HEK293T (cell line): ENCODE measurements around the gene CHST11.
"Not testable (repeated sequence)": the region's sequence is repeated elsewhere in the genome, so short reads cannot be mapped to it uniquely, and the experiment has no call there.

Experiments
- CTCF ChIA-PET: fragments of 350-600 bp; formaldehyde crosslinking; extraction: SDS; loops from one replicate; lab custom pipeline; 2021; ENCODE audit warnings: antibody characterized with exemption, inconsistent platforms; lab: Yijun Ruan, JAX
- POLR2A ChIA-PET: fragments of 350-600 bp; formaldehyde crosslinking; extraction: SDS; loops from one replicate; lab custom pipeline; 2020; ENCODE audit warnings: antibody characterized with exemption, inconsistent platforms; lab: Yijun Ruan, JAX
- DNase-seq: peaks from one replicate; pipeline ENCODE4 v3.0.0; 2012; ENCODE audit warnings: mixed read lengths; ENCODE audit errors: extremely low spot score
- ARNT ChIP-seq: fragments of 450-650 bp; IDR thresholded peaks from 2 replicates; pipeline ENCODE4 v1.6.1; 2017; ENCODE audit warnings: mild to moderate bottlenecking
- BHLHE40 ChIP-seq: fragments of 450-650 bp; IDR thresholded peaks from 2 replicates; pipeline ENCODE4 v1.6.1; 2016; ENCODE audit warnings: mild to moderate bottlenecking, moderate library complexity, borderline replicate concordance
- CTBP1 ChIP-seq: fragments of 450-650 bp; IDR thresholded peaks from 2 replicates; pipeline ENCODE4 v1.6.1; 2016; ENCODE audit warnings: borderline replicate concordance
- ELF4 ChIP-seq: fragments of 450-650 bp; IDR thresholded peaks from 2 replicates; pipeline ENCODE4 v1.6.1; 2017; ENCODE audit warnings: antibody characterized with exemption
- FOXA1 ChIP-seq: fragments of 450-650 bp; IDR thresholded peaks from 2 replicates; pipeline ENCODE4 v1.6.1; 2016; ENCODE audit warnings: mild to moderate bottlenecking
- FOXK2 ChIP-seq: fragments of 450-650 bp; IDR thresholded peaks from 2 replicates; pipeline ENCODE4 v1.6.1; 2016; ENCODE audit warnings: mild to moderate bottlenecking
- FOXM1 ChIP-seq: fragments of 450-650 bp; IDR thresholded peaks from 2 replicates; pipeline ENCODE4 v1.6.1; 2017; ENCODE audit warnings: mild to moderate bottlenecking, borderline replicate concordance
- HDGF ChIP-seq: fragments of 450-650 bp; IDR thresholded peaks from 2 replicates; pipeline ENCODE4 v1.6.1; 2017; ENCODE audit warnings: antibody characterized with exemption, borderline replicate concordance
- L3MBTL2 ChIP-seq: fragments of 450-650 bp; conservative IDR thresholded peaks from 2 replicates; pipeline ENCODE4 v1.6.1; 2016; ENCODE audit warnings: mild to moderate bottlenecking
- LEF1 ChIP-seq: fragments of 450-650 bp; IDR thresholded peaks from 2 replicates; pipeline ENCODE4 v1.6.1; 2017; ENCODE audit warnings: mild to moderate bottlenecking, borderline replicate concordance
- NFRKB ChIP-seq: fragments of 450-650 bp; IDR thresholded peaks from 2 replicates; pipeline ENCODE4 v1.6.1; 2016; ENCODE audit warnings: mild to moderate bottlenecking, moderate library complexity
- PKNOX1 ChIP-seq: fragments of 450-650 bp; IDR thresholded peaks from 2 replicates; pipeline ENCODE4 v1.6.1; 2016
- SP1 ChIP-seq: fragments of 450-650 bp; IDR thresholded peaks from 2 replicates; pipeline ENCODE4 v1.6.1; 2017
- SUZ12 ChIP-seq: fragments of 450-650 bp; IDR thresholded peaks from 2 replicates; pipeline ENCODE4 v1.6.1; 2016; ENCODE audit warnings: mild to moderate bottlenecking
- TARDBP ChIP-seq: fragments of 450-650 bp; IDR thresholded peaks from 2 replicates; pipeline ENCODE4 v1.6.1; 2016
- ZNF384 ChIP-seq: fragments of 450-650 bp; IDR thresholded peaks from 2 replicates; pipeline ENCODE4 v1.6.1; 2016

The CHST11 gene

GRCh38 chr12:104570174-104570907 lies 113.6 kb downstream of the CHST11 start:
- no peak for DNase-seq
- POLR2A ChIA-PET: no interaction called here
- CTCF ChIA-PET: no interaction called here
- TF ChIP-seq NFRKB (no peak), PKNOX1 (no peak), CTBP1 (no peak), HDGF (no peak), L3MBTL2 (no peak), ZNF384 (no peak), LEF1 (no peak), BHLHE40 (no peak), FOXA1 (no peak), ELF4 (no peak), SUZ12 (no peak), ARNT (no peak), TARDBP (no peak), FOXK2 (no peak), SP1 (no peak), FOXM1 (no peak)

- no peak for DNase-seq
- ChIA-PET CTCF (no interaction called here), POLR2A (interaction anchor here (0.6 kb wide), 1 partner anchor 14 kb away, joined by 3 read pairs; no protein-coding TSS in a partner anchor)
- no peak for TF ChIP-seq L3MBTL2
- TF ChIP-seq FOXM1: no peak
- no peak for TF ChIP-seq BHLHE40
- no peak for TF ChIP-seq SUZ12
- no peak for TF ChIP-seq SP1
- no peak for TF ChIP-seq ELF4
- TF ChIP-seq ZNF384: no peak
- TF ChIP-seq HDGF: no peak
- TF ChIP-seq ARNT: no peak
- TF ChIP-seq PKNOX1: no peak
These were observed 114.6 kb downstream of the CHST11 start for GRCh38 chr12:104571328-104571727.

GRCh38 chr12:104574353-104574752 lies 117.6 kb downstream of the CHST11 start:
- CTCF ChIA-PET, DNase-seq, POLR2A ChIA-PET: not testable (repeated sequence)

GRCh38 chr12:104574758-104575157 lies 118.0 kb downstream of the CHST11 start:
- CTCF ChIA-PET, DNase-seq, POLR2A ChIA-PET: not testable (repeated sequence)

DNA sequence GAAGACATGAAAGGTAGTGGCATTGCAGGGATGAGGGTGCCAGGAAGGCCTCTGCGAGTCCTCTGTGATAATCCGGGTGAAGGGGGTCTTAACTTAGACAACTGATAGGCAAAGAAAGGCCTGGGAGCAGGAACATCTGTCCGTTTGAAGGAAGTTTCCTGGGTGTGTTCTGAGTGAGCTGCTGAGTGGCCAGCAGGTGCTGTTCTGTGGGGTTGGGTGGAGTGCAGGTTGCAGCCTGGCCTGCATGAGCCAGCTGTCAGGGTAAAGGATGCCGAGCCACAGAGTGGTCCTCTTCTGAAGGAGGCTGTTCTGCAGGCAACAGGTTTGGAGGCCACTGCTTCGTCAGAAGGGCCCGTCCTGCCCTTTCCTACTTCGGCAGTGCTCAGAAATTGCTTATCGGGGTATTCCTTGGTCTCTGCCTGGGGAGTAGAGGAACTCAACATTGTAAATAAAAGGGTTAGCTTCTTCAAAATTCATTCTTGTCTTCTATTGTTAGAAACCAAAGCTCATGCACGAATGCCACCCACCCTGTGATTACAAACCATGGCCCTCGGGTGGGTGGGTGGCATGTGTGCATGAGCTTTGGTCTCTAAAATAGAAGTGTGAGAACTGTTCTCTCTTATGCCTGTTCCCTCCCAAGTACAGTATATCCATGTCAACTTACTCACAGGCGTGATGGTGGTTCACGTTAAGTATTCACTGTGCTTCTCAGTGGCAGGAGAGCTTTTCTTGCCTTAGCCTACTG lies 118.9 kb downstream of the CHST11 start:
- POLR2A ChIA-PET: no interaction called here
- TF ChIP-seq HDGF (no peak), FOXK2 (no peak), CTBP1 (no peak), TARDBP (no peak), PKNOX1 (no peak), ARNT (no peak), FOXA1 (no peak), SP1 (no peak), ELF4 (no peak), NFRKB (no peak)
- DNase-seq: no peak
- CTCF ChIA-PET: no interaction called here

DNA sequence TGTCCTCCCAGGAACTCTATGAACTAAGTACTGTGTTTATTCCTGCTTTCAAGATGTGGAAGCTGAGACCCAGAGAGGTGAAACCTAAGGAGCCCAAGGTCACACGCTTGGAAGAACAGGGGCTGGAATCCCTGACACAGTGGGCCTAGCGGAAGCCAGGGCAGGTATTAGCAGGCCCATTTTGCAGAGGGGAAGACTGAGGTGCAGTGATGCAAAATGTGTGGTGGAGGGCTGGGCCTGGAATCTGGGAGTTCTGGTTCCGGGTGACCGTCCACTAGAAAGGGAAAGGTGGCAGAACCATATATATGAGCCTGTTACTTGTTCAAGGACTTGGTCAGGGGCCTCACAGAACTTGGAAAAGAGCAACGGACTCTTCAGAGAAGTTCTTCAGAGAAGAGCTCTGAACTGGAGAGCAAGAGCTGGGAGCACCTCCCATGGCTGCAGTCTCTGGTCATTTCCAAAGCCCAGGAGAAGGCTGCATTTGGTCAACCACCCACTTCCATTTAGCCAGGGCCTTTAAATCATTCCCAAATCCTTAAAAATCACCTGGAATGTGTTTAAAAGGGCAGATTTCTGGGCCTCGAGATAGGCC lies 119.5 kb downstream of the CHST11 start:
- ChIA-PET CTCF (no interaction called here), POLR2A (no interaction called here)
- no peak for DNase-seq
- TF ChIP-seq ARNT: no peak
- no peak for TF ChIP-seq NFRKB
- TF ChIP-seq BHLHE40: no peak
- TF ChIP-seq FOXM1: no peak
- TF ChIP-seq CTBP1: no peak
- no peak for TF ChIP-seq ELF4
- no peak for TF ChIP-seq LEF1
